Epithelial cell of proximal tubule (primary cell): ENCODE data around the gene PTPN23. TPM values are rescaled to one million over a fixed set of nuclear protein-coding genes. Genes with fewer than 3 reads are reported as not detected.

Experiments
- DNase-seq: peaks from one replicate; pipeline ENCODE4 v3.0.0-alpha.2; 2011; ENCODE audit warnings: low read depth
- H3K4me3 ChIP-seq: 2 replicates; pipeline ENCODE4 v1.5.1; 2011; ENCODE audit warnings: low read depth, mild to moderate bottlenecking, low read length
- total RNA-seq: library from RNA; depleted of rRNA; stranded (reverse); fragments of >200 nt; gene quantifications from 2 replicates; pipeline ENCODE4 v1.2.3, GENCODE V29; 2015
- TF ChIP-seq, protein P1 (sequence below): conservative IDR thresholded peaks from 2 replicates; pipeline ENCODE4 v1.5.1; 2012; ENCODE audit warnings: low read depth, mild to moderate bottlenecking, low read length

PTPN23 gene
- total RNA-seq, 1 donor from 2014 or later: 15.0 TPM

DNA sequence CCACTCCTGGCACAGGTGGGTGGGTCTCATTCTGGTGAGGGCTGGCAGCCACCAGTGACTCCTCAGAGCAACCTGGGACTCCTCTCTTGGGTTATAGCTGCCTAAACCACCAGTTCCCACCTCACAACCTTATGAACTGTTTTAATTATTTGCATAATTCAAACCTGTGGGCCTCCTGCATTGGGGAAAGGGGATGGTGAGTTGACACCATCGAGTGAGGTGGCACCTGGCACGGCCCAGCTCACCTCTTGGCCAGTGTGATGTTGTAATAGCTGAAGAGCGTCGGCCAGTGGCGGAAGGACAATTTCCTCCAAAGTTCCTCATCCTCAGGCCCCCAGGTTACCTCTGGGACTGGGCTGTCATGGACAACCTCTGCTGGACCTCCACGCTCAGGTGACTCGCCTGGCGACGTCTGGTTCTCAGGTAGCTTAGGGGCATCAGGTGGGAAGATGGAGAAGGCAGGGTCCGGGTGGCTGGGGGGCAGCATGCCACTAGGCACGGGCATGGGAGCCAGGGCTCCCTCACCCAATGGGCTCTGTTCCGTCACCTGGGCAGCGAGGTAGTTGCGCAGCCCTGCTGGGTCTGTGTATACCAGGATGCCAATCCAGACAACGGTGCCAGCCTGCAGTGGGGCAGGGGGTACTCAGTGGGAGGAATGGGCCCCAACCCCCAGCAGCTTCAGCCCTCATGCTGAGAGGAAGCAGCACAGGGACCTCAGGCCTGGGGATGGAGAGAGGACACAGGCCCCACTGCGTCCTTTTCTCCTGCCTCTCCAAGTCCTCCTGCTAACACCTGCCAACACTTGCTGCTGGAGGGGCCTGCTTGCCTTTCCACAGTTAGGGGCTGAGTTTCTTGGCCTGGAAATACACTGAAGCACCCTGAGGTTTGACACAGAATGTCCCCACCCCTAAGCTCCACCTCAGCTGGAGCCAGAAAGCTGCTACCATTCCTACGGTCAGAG lies 38.5 kb downstream of the PTPN23 start:
- DNase-seq: no peak
- H3K4me3 ChIP-seq: no peak overlapping the region
- TF ChIP-seq, protein P1, sequence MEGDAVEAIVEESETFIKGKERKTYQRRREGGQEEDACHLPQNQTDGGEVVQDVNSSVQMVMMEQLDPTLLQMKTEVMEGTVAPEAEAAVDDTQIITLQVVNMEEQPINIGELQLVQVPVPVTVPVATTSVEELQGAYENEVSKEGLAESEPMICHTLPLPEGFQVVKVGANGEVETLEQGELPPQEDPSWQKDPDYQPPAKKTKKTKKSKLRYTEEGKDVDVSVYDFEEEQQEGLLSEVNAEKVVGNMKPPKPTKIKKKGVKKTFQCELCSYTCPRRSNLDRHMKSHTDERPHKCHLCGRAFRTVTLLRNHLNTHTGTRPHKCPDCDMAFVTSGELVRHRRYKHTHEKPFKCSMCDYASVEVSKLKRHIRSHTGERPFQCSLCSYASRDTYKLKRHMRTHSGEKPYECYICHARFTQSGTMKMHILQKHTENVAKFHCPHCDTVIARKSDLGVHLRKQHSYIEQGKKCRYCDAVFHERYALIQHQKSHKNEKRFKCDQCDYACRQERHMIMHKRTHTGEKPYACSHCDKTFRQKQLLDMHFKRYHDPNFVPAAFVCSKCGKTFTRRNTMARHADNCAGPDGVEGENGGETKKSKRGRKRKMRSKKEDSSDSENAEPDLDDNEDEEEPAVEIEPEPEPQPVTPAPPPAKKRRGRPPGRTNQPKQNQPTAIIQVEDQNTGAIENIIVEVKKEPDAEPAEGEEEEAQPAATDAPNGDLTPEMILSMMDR: no peak

DNA sequence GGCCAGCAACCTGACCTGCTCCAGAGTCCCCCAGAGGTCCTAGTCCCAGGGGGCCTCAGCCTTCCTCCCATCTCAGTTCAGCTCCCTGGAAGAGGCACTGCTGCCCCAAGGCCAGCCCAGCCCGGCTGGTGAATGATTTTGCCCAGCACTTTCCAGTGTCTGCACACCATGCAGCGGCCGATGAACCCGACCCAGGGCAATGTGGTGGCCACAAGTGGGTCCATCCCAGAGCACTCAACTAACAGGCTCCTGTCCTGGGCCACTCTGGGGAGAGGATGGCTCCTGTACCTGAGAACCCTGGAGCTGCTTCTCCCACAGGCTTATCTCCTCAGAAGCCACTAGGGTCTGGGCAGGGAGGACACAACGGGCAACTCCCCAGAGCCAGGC lies 39.2 kb downstream of the PTPN23 start:
- TF ChIP-seq, protein P1: no peak
- no peak for DNase-seq
- H3K4me3 ChIP-seq: no peak overlapping the region

DNA sequence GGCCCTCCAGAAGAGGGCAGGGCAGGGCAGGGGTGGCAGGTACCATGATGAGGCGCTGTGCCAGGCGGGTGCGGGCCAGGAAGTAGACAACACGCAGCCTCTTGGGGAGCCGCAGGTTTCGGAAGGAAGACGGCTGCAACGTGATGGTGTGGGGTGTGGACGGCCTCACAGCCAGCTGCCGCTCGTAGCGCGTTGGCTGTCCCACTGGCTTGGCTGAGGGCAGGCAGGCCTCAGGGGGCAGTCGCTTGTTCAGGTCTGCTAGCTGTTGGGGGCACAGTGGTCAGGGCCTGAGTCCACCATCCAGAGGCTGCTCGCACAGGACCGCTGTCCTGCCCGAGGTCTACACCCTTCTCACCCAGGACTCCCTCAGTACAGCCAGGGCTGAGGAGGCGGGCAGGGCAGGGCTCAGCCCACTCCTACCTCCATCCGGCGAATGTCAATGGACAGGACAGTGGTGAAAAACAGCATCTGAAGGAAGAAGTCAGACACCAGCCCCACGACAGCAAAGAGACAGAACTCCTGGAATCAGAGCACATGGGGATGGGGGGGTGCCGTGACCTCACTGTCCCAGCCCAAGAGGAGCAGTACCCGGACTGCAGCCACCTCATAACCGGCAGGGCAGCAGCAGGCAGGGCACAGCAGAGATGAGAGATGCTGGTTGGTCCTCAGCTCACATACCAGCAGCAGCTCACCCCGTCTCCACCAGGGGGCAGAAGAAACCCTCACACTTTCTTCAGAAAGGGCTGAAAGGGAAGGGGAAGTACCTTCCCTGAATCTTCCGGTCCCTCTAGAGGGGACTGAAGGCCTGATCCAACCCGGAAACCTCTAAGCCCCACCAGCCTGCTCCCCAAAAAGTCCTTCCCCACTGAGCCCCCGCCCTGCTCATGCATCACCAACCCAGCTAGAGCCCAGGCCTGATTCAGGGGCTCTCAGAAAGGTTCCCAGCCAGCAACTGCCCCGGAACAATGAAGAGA lies 40.0 kb downstream of the PTPN23 start:
- DNase-seq: no peak
- no peak overlapping the region for H3K4me3 ChIP-seq
- TF ChIP-seq, protein P1: peak; percentile 96

DNA sequence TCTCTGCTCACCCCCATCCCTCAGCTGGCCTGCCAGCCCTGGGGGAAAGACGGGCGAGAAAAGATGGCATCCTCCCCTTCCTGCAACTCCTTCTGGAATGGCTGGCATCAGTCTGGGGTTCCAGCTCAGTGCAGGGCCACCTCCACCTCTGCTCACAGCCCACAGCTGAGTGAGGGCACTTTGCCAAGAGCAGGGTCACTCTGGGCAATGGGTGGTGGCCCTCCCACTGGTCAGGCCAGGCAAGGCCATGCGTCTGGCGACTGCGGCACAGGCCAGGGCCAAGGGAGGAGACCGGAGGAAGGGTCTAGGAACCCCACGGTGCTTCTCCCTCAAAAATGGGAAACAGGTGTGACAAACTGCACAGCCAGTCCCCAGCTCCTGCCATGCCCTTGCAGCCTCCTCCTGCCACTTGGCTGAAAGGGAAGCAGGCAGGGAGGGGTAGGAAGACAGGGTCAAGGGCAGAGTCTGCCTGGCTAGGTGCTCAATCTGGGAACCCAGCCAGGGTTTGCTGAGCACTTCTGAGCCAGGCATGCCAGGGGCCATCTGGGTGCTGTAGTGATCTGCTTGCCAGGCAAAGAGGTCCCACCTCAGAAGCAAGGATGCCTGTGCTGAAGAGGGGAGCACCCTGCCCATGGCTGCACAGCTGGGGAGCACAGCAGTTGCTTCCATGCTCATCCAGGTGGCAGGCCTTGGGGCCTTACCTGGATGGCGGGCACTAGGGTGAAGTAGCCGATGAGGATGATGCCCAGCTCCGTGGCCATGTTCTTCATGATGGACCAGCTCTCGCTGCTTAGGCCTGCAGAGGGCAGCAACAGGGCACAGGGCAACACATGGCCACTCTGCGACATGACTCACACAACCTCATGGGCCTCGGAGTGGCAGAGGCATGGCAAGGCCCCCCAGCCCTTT lies 41.2 kb downstream of the PTPN23 start:
- no peak overlapping the region for H3K4me3 ChIP-seq
- no peak for DNase-seq
- TF ChIP-seq, protein P1: peak; percentile 52

DNA sequence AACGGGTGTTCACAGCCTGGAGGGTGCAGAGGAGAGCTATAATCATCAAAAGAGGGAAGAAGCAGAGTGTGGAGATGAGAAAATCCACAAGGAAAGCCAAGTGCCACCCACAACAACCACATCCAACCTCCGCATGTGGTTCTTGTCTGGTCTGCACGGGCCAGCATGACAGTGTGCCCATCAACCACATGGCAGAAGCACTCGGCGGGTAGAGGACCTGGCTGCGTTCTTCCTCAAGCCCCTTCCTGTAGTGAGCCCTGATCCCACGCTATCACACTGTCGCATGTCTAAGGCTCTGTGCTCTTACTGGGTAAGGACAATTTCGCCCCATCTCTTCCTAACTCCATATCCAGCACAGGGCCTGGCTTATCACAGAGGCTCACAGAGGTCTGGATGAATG lies 41.9 kb downstream of the PTPN23 start:
- DNase-seq: no peak
- H3K4me3 ChIP-seq: no peak overlapping the region
- TF ChIP-seq, protein P1: no peak

DNA sequence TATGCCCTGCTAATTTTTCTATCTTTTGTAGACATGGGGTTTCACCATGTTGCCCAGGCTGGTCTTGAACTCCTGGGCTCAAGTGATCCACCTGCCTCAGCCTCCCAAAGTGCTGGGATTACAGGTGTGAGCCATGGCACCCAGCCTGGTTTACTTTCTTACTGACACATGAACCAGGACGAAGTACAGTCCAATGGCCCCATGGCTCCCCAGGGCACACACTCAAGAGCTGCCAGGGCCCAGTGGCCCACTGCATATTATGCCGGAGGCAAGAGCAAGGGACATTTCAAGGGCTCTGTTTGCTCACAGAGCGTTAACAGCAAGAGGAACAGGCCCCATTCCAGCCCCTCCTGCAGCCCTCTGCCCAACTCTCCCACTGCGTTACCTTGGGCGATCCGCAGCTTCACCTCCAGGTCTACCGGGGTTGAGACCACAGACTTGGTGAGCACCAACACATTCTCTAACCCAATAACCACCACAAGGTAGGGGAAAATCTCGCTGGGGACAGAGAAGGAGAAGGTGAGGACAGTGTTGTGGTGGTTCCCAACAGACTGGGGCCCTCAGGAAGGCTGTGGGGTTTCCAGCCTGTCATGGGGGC lies 42.8 kb downstream of the PTPN23 start:
- TF ChIP-seq, protein P1: no peak
- no peak overlapping the region for H3K4me3 ChIP-seq
- no peak for DNase-seq
